IMR-90 (cell line): ENCODE data around the gene USP47.

Experiments
- BHLHE40 ChIP-seq: fragments of 150-350 bp; IDR thresholded peaks from 2 replicates; pipeline ENCODE4 v1.6.1; 2016; ENCODE audit warnings: mild to moderate bottlenecking, low read depth, low read length
- CEBPB ChIP-seq: IDR thresholded peaks from 2 replicates; pipeline ENCODE4 v1.6.1; 2012; ENCODE audit warnings: low read depth, low read length, improper control_type of control experiment
- CHD1 ChIP-seq: IDR thresholded peaks from 2 replicates; pipeline ENCODE4 v1.6.1; 2012; ENCODE audit warnings: low read depth, low read length, improper control_type of control experiment
- CTCF ChIP-seq: conservative IDR thresholded peaks from 2 replicates; pipeline ENCODE4 v1.5.1; 2012; ENCODE audit warnings: mild to moderate bottlenecking, low read depth, low read length, improper control_type of control experiment
- FOS ChIP-seq: fragments of 150-350 bp; IDR thresholded peaks from 2 replicates; pipeline ENCODE4 v1.6.1; 2016; ENCODE audit warnings: low read depth, low read length
- MAZ ChIP-seq: IDR thresholded peaks from 2 replicates; pipeline ENCODE4 v1.6.1; 2012; ENCODE audit warnings: low read depth, mild to moderate bottlenecking, low read length, improper control_type of control experiment, moderate library complexity, borderline replicate concordance
- MXI1 ChIP-seq: IDR thresholded peaks from 2 replicates; pipeline ENCODE4 v1.6.1; 2012; ENCODE audit warnings: low read depth, mild to moderate bottlenecking, low read length, moderate library complexity, borderline replicate concordance
- NFE2L2 ChIP-seq: fragments of 150-350 bp; IDR thresholded peaks from 2 replicates; pipeline ENCODE4 v1.6.1; 2016; ENCODE audit warnings: low read depth, mild to moderate bottlenecking, low read length
- POLR2A ChIP-seq: IDR thresholded peaks from 2 replicates; pipeline ENCODE4 v1.6.1; 2012; ENCODE audit warnings: mild to moderate bottlenecking, low read depth, low read length
- RAD21 ChIP-seq: IDR thresholded peaks from 2 replicates; pipeline ENCODE4 v1.6.1; 2012; ENCODE audit warnings: low read length, improper control_type of control experiment
- RCOR1 ChIP-seq: IDR thresholded peaks from 2 replicates; pipeline ENCODE4 v1.6.1; 2012; ENCODE audit warnings: mild to moderate bottlenecking, low read length, improper control_type of control experiment; ENCODE audit not compliant: insufficient replicate concordance
- RFX5 ChIP-seq: IDR thresholded peaks from 2 replicates; pipeline ENCODE4 v1.8.0; 2012; ENCODE audit warnings: low read depth, mild to moderate bottlenecking, low read length, moderate library complexity
- SMC3 ChIP-seq: fragments of 150-350 bp; IDR thresholded peaks from 2 replicates; pipeline ENCODE4 v1.6.1; 2016; ENCODE audit warnings: low read depth, mild to moderate bottlenecking, antibody characterized with exemption, low read length, moderate library complexity
- USF2 ChIP-seq: fragments of 150-350 bp; IDR thresholded peaks from 2 replicates; pipeline ENCODE4 v1.6.1; 2017; ENCODE audit warnings: mild to moderate bottlenecking, antibody characterized with exemption, low read length, low read depth

GRCh38 chr11:11985954-11986949 lies 144.5 kb downstream of the USP47 start:
- TF ChIP-seq RAD21 (no peak), CTCF (no peak), RFX5 (no peak), POLR2A (no peak), SMC3 (no peak), MXI1 (no peak), USF2 (no peak), MAZ (no peak), RCOR1 (no peak), BHLHE40 (no peak), NFE2L2 (peak; percentile 47; the same call in 1 of the 2 replicates), FOS (no peak), CEBPB (no peak), CHD1 (no peak)
